ENCODE data around the gene MRI1.

MRI1 gene

GRCh38 chr19:13817615-13818371 lies 53.5 kb downstream of the MRI1 start:
- DNase-seq (ENCODE audit: insufficient read length, low spot score) (peak; percentile 64), FAIRE-seq (peak; percentile 28)

GRCh38 chr19:13819238-13819637 lies 54.9 kb downstream of the MRI1 start:
- no peak for FAIRE-seq
- no peak for DNase-seq (ENCODE audit: insufficient read length, low spot score)

GRCh38 chr19:13821292-13821691 lies 57.0 kb downstream of the MRI1 start:
- no peak for DNase-seq (ENCODE audit: insufficient read length, low spot score)
- no peak for FAIRE-seq

- DNase-seq (ENCODE audit: insufficient read length, low spot score): no peak
- FAIRE-seq: no peak
These were observed 58.9 kb downstream of the MRI1 start for GRCh38 chr19:13823256-13823655.

Data from GM19239 (cell line).